Ovary (tissue), 9 donors: Measurements from ENCODE around the gene RNU6-7. TPM values are rescaled to one million over a fixed set of nuclear protein-coding genes. Genes with fewer than 3 reads are reported as not detected.

Experiments used
- DNase-seq, 5 donors: peaks; one replicate each; pipeline ENCODE4 v3.0.0-alpha.2; 2019 to 2020
- H3K27ac ChIP-seq, 2 donors: fragments of 200-600 bp; one replicate each; pipeline versions ENCODE4 v1.5.1 to v1.8.0; 2019 to 2022
- H3K27me3 ChIP-seq: fragments of 200-600 bp; one replicate; pipeline ENCODE4 v1.8.0; 2022
- H3K36me3 ChIP-seq: fragments of 200-600 bp; sonication (generic); one replicate; pipeline ENCODE4 v1.5.1; 2019
- H3K4me1 ChIP-seq: one replicate; pipeline ENCODE4 v1.8.1; 2013; ENCODE audit warnings: mild to moderate bottlenecking, moderate library complexity; ENCODE audit not compliant: insufficient read depth
- H3K4me3 ChIP-seq: fragments of 200-600 bp; sonication (generic); one replicate; pipeline ENCODE4 v1.5.1; 2017
- H3K9me3 ChIP-seq, 2 donors: fragments of 200-600 bp in 1 of 2; sonication (generic) in 1 of 2; one replicate each; pipeline versions ENCODE4 v1.5.1 to v1.8.1; 2013 to 2019; ENCODE audit warnings: mild to moderate bottlenecking in 1 of 2, moderate library complexity in 1 of 2
- CTCF ChIP-seq, 3 donors: fragments of 450-650 bp in 2 of 3; fragments of 200-600 bp in 1 of 3; IDR thresholded peaks; one replicate each; pipeline versions ENCODE4 v1.5.1 to v1.8.0; 2016 to 2022; ENCODE audit warnings: antibody characterized with exemption in 3 of 3, mild to moderate bottlenecking in 1 of 3
- EP300 ChIP-seq: sonication (generic); formaldehyde crosslinking; IDR thresholded peaks from one replicate; pipeline ENCODE4 v1.6.1; 2017; ENCODE audit warnings: antibody characterized with exemption
- POLR2A ChIP-seq: fragments of 450-650 bp; IDR thresholded peaks from one replicate; pipeline ENCODE4 v1.6.1; 2017; ENCODE audit warnings: antibody characterized with exemption, mild to moderate bottlenecking, moderate library complexity
- WGBS, 3 donors: extraction: QIAGEN DNeasy Blood & Tissue Kit in 1 of 3; methylation state at CpG; one replicate each; pipeline versions ENCODE4 v1.1.5 to v1.1.7; 2013 to 2017; 5-methylcytosine and 5-hydroxymethylcytosine counted together
- intact Hi-C, 4 donors: fragments of 100-400 bp; cut with DNase I; formaldehyde crosslinking; loops; one replicate each; pipeline versions ENCODE4 v1.11.0 to v1.15.1; 2022 to 2023
- polyA plus RNA-seq, 2 donors: library from polyadenylated mRNA; stranded (reverse); fragments of 200-250 nt in 1 of 2; fragments of 350-450 nt in 1 of 2; fragmentation: Illumina TruSeq in 1 of 2; extraction: RNeasy Lipid Tissue Mini Kit (QIAGEN cat#74804) in 1 of 2; gene quantifications; one replicate each; pipeline ENCODE4 v1.2.3, GENCODE V29; 2013 to 2014
- total RNA-seq, 7 donors: library from RNA; depleted of rRNA in 2 of 7; stranded (reverse); fragments of >200 nt in 2 of 7; fragmentation: NEBNext Ultra II Directional in 3 of 7; extraction: Animal tissue kit (Norgen Biotek cat#: 25700) in 3 of 7; gene quantifications; one replicate each; pipeline versions ENCODE4 v1.1.0 to v1.2.4, GENCODE V29; 2016 to 2023
- donor health status: DM: no; HTN: no; CAD: no; lungs with moderate emphysema.
- donor health status: DM: no; HTN: no; CAD: no.
- donor health status: Bipolar disorder and iron deficiency.
- donor health status: DM: yes; HTN: yes; CAD: no.
- donor health status: DM: no; HTN: no; CAD: no.
- donor health status: DM: yes; HTN: yes; CAD: no.

Gene RNU6-7
- total and polyA plus RNA-seq, 9 donors: not detected

- peak in 2 of 5 donors; percentile 10 to 17 for DNase-seq
- TF ChIP-seq EP300: no peak
- TF ChIP-seq POLR2A: no peak
- TF ChIP-seq CTCF (IDR thresholded peaks at IDR 0.05): no peak
- 1 to 2% (median 2%) methylated on average over 8 of the region's 8 CpGs for WGBS, 3 donors
- Histone ChIP-seq H3K36me3 (no peaks in the 10 kb centered on the region), H3K27me3 (no peaks in the 10 kb centered on the region), H3K27ac (peak overlapping the region; percentile 85 to 90), H3K4me1 (no peaks in the 10 kb centered on the region), H3K9me3 (no peaks in the 10 kb centered on the region), H3K4me3 (peak overlapping the region; percentile 56)
- intact Hi-C loops: loop anchor here in 3 of 4 donors (2.0 to 10.0 kb wide), 4 partner anchors 52 to 238 kb away; partner anchors contain the start of gene ARHGAP5 (in 3 of the 3)
These were observed 699 bp downstream of the RNU6-7 start for GRCh38 chr14:32202491-32202997.

- Histone ChIP-seq H3K27ac (peak within 1 kb of the TSS; percentile 85 to 90), H3K4me1 (no peaks in the 10 kb centered on the region), H3K36me3 (no peaks in the 10 kb centered on the region), H3K4me3 (peak within 1 kb of the TSS; percentile 56), H3K9me3 (no peaks in the 10 kb centered on the region), H3K27me3 (no peaks in the 10 kb centered on the region)
- peak; percentile 93 to 95 (median 94) for DNase-seq
- TF ChIP-seq CTCF (IDR thresholded peaks at IDR 0.05): no peak
- no peak for TF ChIP-seq EP300
- peak; percentile 36 for TF ChIP-seq POLR2A
- intact Hi-C loops: loop anchor here in 3 of 4 donors (2.0 to 10.0 kb wide), 4 partner anchors 52 to 238 kb away; partner anchors contain the start of gene ARHGAP5 (in 3 of the 3)
- WGBS, 3 donors: 0 to 1% (median 1%) methylated on average over 51 to 57 of the region's 57 CpGs
These were observed 1.4 kb downstream of the RNU6-7 start, which contains the start of gene RNU6-8 for GRCh38 chr14:32202998-32203882. Gene RNU6-8 (minus strand): TSS chr14:32203269.

GRCh38 chr14:32203928-32204357 lies 2.1 kb downstream of the RNU6-7 start:
- TF ChIP-seq CTCF (IDR thresholded peaks at IDR 0.05): no peak
- no peak for TF ChIP-seq EP300
- no peak for TF ChIP-seq POLR2A
- peak overlapping the region in 1 of 2 donors; percentile 85 for H3K27ac ChIP-seq
- no peaks in the 10 kb centered on the region for H3K36me3 ChIP-seq
- H3K9me3 ChIP-seq: no peaks in the 10 kb centered on the region
- 1 to 3% (median 2%) methylated on average over 14 of the region's 14 CpGs for WGBS, 3 donors
- no peaks in the 10 kb centered on the region for H3K4me1 ChIP-seq
- DNase-seq: peak; percentile 22 to 48 (median 37)
- intact Hi-C loops: loop anchor here in 3 of 4 donors (2.0 to 10.0 kb wide), 4 partner anchors 51 to 239 kb away; partner anchors contain the start of gene ARHGAP5 (in 3 of the 3)
- H3K27me3 ChIP-seq: no peaks in the 10 kb centered on the region
- H3K4me3 ChIP-seq: peak overlapping the region; percentile 56

- 93 to 94% (median 94%) methylated on average over 3 of the region's 3 CpGs for WGBS, 3 donors
- Histone ChIP-seq H3K27me3 (no peaks in the 10 kb centered on the region), H3K4me3 (no peak overlapping the region), H3K9me3 (no peaks in the 10 kb centered on the region), H3K4me1 (no peaks in the 10 kb centered on the region), H3K27ac (no peak overlapping the region), H3K36me3 (no peaks in the 10 kb centered on the region)
- DNase-seq: no peak
- TF ChIP-seq CTCF (IDR thresholded peaks at IDR 0.05): no peak
- TF ChIP-seq EP300: no peak
- no peak for TF ChIP-seq POLR2A
- intact Hi-C loops: loop anchor here in 1 of 4 donors (10.0 kb wide), 2 partner anchors 49 to 241 kb away; no protein-coding TSS in a partner anchor
These were observed 3.7 kb downstream of the RNU6-7 start for GRCh38 chr14:32205554-32205953.
